HG03139 (cell line): ENCODE measurements around the gene FIZ1.

Source experiments
- ATAC-seq: cut with Tn5 transposase; IDR thresholded peaks from one replicate; pipeline ENCODE4 v1.9.1; 2021; ENCODE audit not compliant: unreplicated experiment

FIZ1 gene

DNA sequence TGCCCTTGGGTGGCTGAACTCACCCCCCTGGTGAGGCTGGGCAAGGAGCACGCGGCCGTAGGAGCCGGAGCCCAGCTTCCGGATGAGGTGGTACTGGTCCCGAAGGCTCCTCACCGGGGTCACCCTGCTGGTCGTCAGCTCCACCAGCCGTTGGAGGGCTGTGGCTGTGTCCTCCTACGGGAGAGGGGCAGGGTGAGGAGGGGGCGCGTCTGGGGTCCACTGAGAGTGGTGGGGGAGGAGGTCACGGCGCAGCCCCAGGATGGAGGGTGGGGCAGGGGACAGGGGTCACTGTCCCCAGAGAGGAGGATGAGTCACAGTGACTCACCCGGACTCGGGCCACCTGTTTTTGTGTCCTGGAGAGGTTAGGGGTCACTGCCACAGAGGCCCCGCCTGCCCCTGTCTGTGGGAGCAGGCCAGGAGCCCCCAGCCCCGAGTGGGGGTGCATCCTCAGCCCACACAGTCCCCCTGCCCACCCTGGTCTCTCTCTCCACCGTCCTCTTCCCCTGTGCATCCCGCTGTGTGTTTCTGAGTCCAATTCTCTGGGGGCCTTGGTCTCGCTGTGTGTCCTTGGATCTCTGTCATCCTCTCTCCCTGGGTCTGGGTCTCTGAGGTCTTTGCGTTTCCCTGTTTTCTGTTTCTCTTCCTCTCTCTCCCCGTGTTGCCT, 54.4 kb downstream of the FIZ1 start:
- ATAC-seq = no peak

DNA sequence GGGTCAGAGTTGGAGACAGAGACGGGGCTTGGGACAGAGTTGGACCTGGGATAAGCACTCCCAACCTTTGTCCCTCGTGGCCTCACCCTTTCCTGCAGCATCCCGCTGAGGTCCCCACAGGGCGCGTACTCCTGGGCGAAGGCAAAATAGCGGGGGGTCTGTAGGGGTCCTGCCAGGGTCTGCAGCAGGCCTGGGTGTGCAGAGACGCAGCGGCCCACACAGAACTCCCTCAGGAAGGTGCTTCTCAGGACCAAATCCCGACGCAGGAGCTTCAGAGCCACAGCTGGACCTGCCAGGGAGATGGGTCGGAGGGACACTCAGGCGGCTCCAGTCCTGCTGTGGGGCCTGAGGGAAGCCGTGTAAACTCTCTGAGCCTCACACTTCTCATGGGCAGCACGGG, 55.3 kb downstream of the FIZ1 start:
- no peak for ATAC-seq

DNA sequence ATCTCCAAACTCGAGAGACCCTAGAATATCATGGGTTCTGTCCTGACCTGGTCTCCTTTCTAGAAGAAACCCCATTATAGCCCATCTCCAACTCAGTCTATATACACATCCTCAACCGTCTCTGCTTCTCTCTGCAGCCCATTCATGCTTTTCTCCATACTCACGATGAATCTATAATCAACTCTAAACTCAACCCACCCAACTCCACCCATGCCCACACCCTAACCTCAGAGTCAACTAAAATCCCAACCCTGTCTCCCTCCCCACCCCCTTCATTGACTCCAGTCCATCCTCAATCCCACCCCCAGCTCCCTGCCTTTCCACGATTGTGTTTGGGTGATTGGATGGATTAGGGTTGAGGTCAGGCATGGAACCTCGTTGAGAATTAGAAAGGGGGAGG, 55.8 kb downstream of the FIZ1 start:
- no peak for ATAC-seq

DNA sequence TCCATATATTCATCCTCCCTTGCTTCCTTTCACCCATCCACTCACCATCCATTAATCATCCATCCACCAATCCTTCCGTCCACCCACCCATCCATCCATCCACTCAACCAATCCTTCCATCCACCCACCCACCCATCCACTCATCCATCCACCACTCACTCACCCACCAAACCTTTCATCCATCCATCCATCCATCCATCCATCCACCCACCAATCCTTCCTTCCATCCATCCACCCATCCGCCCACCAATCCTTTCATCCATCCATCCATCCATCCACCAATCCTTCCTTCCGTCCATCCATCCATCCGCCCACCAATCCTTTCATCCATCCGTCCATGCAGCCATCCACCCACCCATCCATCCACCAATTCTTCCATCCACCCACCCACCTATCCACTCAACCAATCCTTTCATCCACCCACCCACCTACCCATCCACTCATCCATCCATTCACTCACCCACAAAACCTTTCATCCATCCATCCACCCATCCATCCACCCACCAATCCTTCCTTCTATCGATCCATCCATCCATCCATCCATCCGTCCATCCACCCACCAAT, 56.9 kb downstream of the FIZ1 start:
- ATAC-seq = no peak
